ENCODE measurements around the gene DHCR7. TPM values are rescaled to one million over a fixed set of nuclear protein-coding genes. Genes with fewer than 3 reads are reported as not detected.

Gene DHCR7
- total RNA-seq, 8 experiments from 2014 or later = 15.3 to 155 (median 49.6) TPM

- Histone ChIP-seq H3K27ac (no peak overlapping the region), H3K4me3 (no peak overlapping the region), H3K4me1 (replicated peaks in 1 of 2) (no peaks in the 10 kb centered on the region)
- no peak for ATAC-seq (replicated peaks in 6 of 8)
- in situ Hi-C loops (cut with MboI; ENCODE audit: low pct_unique_long_range_greater_than_20kb in 2 of 9, low sequenced_read_pairs in 9 of 9, unreplicated experiment in 9 of 9) = loop anchor here in 1 of 9 experiments (25.0 kb wide), 1 partner anchor 975 kb away; no protein-coding TSS in a partner anchor
- 95 to 100% (median 100%) methylated on average over 1 to 4 of the region's 6 CpGs; no CpG with 5 or more reads in 5 of the 10 experiments for WGBS, 10 experiments
These were observed 10.8 kb downstream of the DHCR7 start for GRCh38 chr11:71437399-71437798.

- 100% methylated on average over 1 to 2 of the region's 8 CpGs; no CpG with 5 or more reads in 6 of the 10 experiments for WGBS, 10 experiments
- in situ Hi-C loops (cut with MboI; ENCODE audit: low pct_unique_long_range_greater_than_20kb in 2 of 9, low sequenced_read_pairs in 9 of 9, unreplicated experiment in 9 of 9) = loop anchor here in 1 of 9 experiments (25.0 kb wide), 1 partner anchor 975 kb away; no protein-coding TSS in a partner anchor
- no peak overlapping the region for H3K4me3 ChIP-seq
- no peaks in the 10 kb centered on the region for H3K4me1 ChIP-seq (replicated peaks in 1 of 2)
- H3K27ac ChIP-seq = no peak overlapping the region
- no peak for ATAC-seq (replicated peaks in 6 of 8)
These were observed 11.3 kb downstream of the DHCR7 start for GRCh38 chr11:71436861-71437260.

GRCh38 chr11:71435278-71435951, 12.8 kb downstream of the DHCR7 start:
- peak in 4 of 8 experiments; percentile 9 to 29 (median 18) for ATAC-seq (replicated peaks in 6 of 8)
- Histone ChIP-seq H3K4me3 (no peak overlapping the region), H3K27ac (no peak overlapping the region), H3K4me1 (replicated peaks in 1 of 2) (no peaks in the 10 kb centered on the region)
- WGBS, 10 experiments = 90 to 100% (median 97%) methylated on average over 1 to 15 of the region's 39 CpGs; no CpG with 5 or more reads in 5 of the 10 experiments
- in situ Hi-C loops (cut with MboI; ENCODE audit: low pct_unique_long_range_greater_than_20kb in 2 of 9, low sequenced_read_pairs in 9 of 9, unreplicated experiment in 9 of 9) = loop anchor here in 1 of 9 experiments (25.0 kb wide), 1 partner anchor 973 kb away; no protein-coding TSS in a partner anchor

GRCh38 chr11:71434576-71435130, 13.5 kb downstream of the DHCR7 start:
- H3K4me1 ChIP-seq (replicated peaks in 1 of 2) = no peaks in the 10 kb centered on the region
- H3K27ac ChIP-seq = no peak overlapping the region
- no peak for ATAC-seq (replicated peaks in 6 of 8)
- in situ Hi-C loops (cut with MboI; ENCODE audit: low pct_unique_long_range_greater_than_20kb in 2 of 9, low sequenced_read_pairs in 9 of 9, unreplicated experiment in 9 of 9) = loop anchor here in 1 of 9 experiments (25.0 kb wide), 1 partner anchor 972 kb away; no protein-coding TSS in a partner anchor
- 67 to 100% (median 92%) methylated on average over 3 to 12 of the region's 18 CpGs; no CpG with 5 or more reads in 6 of the 10 experiments for WGBS, 10 experiments
- H3K4me3 ChIP-seq = no peak overlapping the region

GRCh38 chr11:71433648-71434450, 14.3 kb downstream of the DHCR7 start:
- peak; percentile 29 to 95 (median 59) for ATAC-seq (replicated peaks in 6 of 8)
- H3K4me3 ChIP-seq = no peak overlapping the region
- in situ Hi-C loops (cut with MboI; ENCODE audit: low pct_unique_long_range_greater_than_20kb in 2 of 9, low sequenced_read_pairs in 9 of 9, unreplicated experiment in 9 of 9) = loop anchor here in 1 of 9 experiments (25.0 kb wide), 1 partner anchor 972 kb away; no protein-coding TSS in a partner anchor
- H3K27ac ChIP-seq = no peak overlapping the region
- no peaks in the 10 kb centered on the region for H3K4me1 ChIP-seq (replicated peaks in 1 of 2)
- 40 to 100% (median 91%) methylated on average over 1 to 10 of the region's 19 CpGs; no CpG with 5 or more reads in 4 of the 10 experiments for WGBS, 10 experiments

- no peaks in the 10 kb centered on the region for H3K4me1 ChIP-seq (replicated peaks in 1 of 2)
- H3K4me3 ChIP-seq = no peak overlapping the region
- in situ Hi-C loops (cut with MboI; ENCODE audit: low pct_unique_long_range_greater_than_20kb in 2 of 9, low sequenced_read_pairs in 9 of 9, unreplicated experiment in 9 of 9) = loop anchor here in 1 of 9 experiments (25.0 kb wide), 1 partner anchor 971 kb away; no protein-coding TSS in a partner anchor
- no peak overlapping the region for H3K27ac ChIP-seq
- WGBS, 10 experiments = 90 to 100% (median 100%) methylated on average over 1 to 3 of the region's 7 CpGs; no CpG with 5 or more reads in 5 of the 10 experiments
- peak in 5 of 8 experiments; percentile 4 to 34 (median 20) for ATAC-seq (replicated peaks in 6 of 8)
These were observed 15.2 kb downstream of the DHCR7 start for GRCh38 chr11:71432761-71433647.

- ATAC-seq (replicated peaks in 6 of 8) = no peak
- no peaks in the 10 kb centered on the region for H3K4me1 ChIP-seq (replicated peaks in 1 of 2)
- in situ Hi-C loops (cut with MboI; ENCODE audit: low pct_unique_long_range_greater_than_20kb in 2 of 9, low sequenced_read_pairs in 9 of 9, unreplicated experiment in 9 of 9) = loop anchor here in 1 of 9 experiments (25.0 kb wide), 1 partner anchor 969 kb away; no protein-coding TSS in a partner anchor
- H3K4me3 ChIP-seq = no peak overlapping the region
- no peak overlapping the region for H3K27ac ChIP-seq
- WGBS, 10 experiments = 60 to 100% (median 70%) methylated on average over 1 to 7 of the region's 7 CpGs; no CpG with 5 or more reads in 3 of the 10 experiments
These were observed 16.9 kb downstream of the DHCR7 start for GRCh38 chr11:71431271-71431670.

GRCh38 chr11:71430166-71430565, 18.0 kb downstream of the DHCR7 start:
- WGBS, 10 experiments = 40 to 83% (median 81%) methylated on average over 1 to 5 of the region's 9 CpGs; no CpG with 5 or more reads in 7 of the 10 experiments
- no peak for ATAC-seq (replicated peaks in 6 of 8)
- in situ Hi-C loops (cut with MboI; ENCODE audit: low pct_unique_long_range_greater_than_20kb in 2 of 9, low sequenced_read_pairs in 9 of 9, unreplicated experiment in 9 of 9) = loop anchor here in 1 of 9 experiments (25.0 kb wide), 1 partner anchor 968 kb away; no protein-coding TSS in a partner anchor
- no peak overlapping the region for H3K4me3 ChIP-seq
- H3K27ac ChIP-seq = no peak overlapping the region
- H3K4me1 ChIP-seq (replicated peaks in 1 of 2) = no peaks in the 10 kb centered on the region

- WGBS, 10 experiments = 79 to 100% (median 85%) methylated on average over 1 to 6 of the region's 6 CpGs; no CpG with 5 or more reads in 5 of the 10 experiments
- Histone ChIP-seq H3K27ac (no peak overlapping the region), H3K4me1 (replicated peaks in 1 of 2) (no peaks in the 10 kb centered on the region), H3K4me3 (no peak overlapping the region)
- no peak for ATAC-seq (replicated peaks in 6 of 8)
- in situ Hi-C loops (cut with MboI; ENCODE audit: low pct_unique_long_range_greater_than_20kb in 2 of 9, low sequenced_read_pairs in 9 of 9, unreplicated experiment in 9 of 9) = loop anchor here in 1 of 9 experiments (25.0 kb wide), 1 partner anchor 967 kb away; no protein-coding TSS in a partner anchor
These were observed 18.5 kb downstream of the DHCR7 start for GRCh38 chr11:71429701-71430100.

- in situ Hi-C loops (cut with MboI; ENCODE audit: low pct_unique_long_range_greater_than_20kb in 2 of 9, low sequenced_read_pairs in 9 of 9, unreplicated experiment in 9 of 9) = loop anchor here in 1 of 9 experiments (25.0 kb wide), 1 partner anchor 967 kb away; no protein-coding TSS in a partner anchor
- H3K4me1 ChIP-seq (replicated peaks in 1 of 2) = no peaks in the 10 kb centered on the region
- H3K4me3 ChIP-seq = no peak overlapping the region
- 11 to 85% (median 75%) methylated on average over 1 to 5 of the region's 7 CpGs; no CpG with 5 or more reads in 4 of the 10 experiments for WGBS, 10 experiments
- H3K27ac ChIP-seq = no peak overlapping the region
- ATAC-seq (replicated peaks in 6 of 8) = peak in 1 of 8 experiments; percentile 1
These were observed 19.2 kb downstream of the DHCR7 start for GRCh38 chr11:71428861-71429435.

- no peak overlapping the region for H3K27ac ChIP-seq
- in situ Hi-C loops (cut with MboI; ENCODE audit: low pct_unique_long_range_greater_than_20kb in 2 of 9, low sequenced_read_pairs in 9 of 9, unreplicated experiment in 9 of 9) = loop anchor here in 1 of 9 experiments (25.0 kb wide), 1 partner anchor 964 kb away; no protein-coding TSS in a partner anchor
- WGBS, 10 experiments = 0 to 100% (median 82%) methylated on average over 1 to 3 of the region's 3 CpGs; no CpG with 5 or more reads in 3 of the 10 experiments
- H3K4me1 ChIP-seq (replicated peaks in 1 of 2) = no peaks in the 10 kb centered on the region
- no peak overlapping the region for H3K4me3 ChIP-seq
- peak in 3 of 8 experiments; percentile 9 to 62 (median 59) for ATAC-seq (replicated peaks in 6 of 8)
These were observed 21.8 kb downstream of the DHCR7 start for GRCh38 chr11:71426413-71426812.
